Panc1 (cell line): Measurements from ENCODE around the gene XIRP2. TPM values are rescaled to one million over a fixed set of nuclear protein-coding genes. Genes with fewer than 3 reads are reported as not detected.

Source experiments
- ATAC-seq: fragments of 200-7000 bp; cut with Tn5 transposase; 2 replicates; pipeline ENCODE4 v1.9.1; 2020; ENCODE audit warnings: mild to moderate bottlenecking, moderate library complexity
- BruUV-seq: library from RNA; stranded (reverse); fragments of 400-500 nt; replicated peaks from 2 replicates; lab custom pipeline; 2021; lab: Mats Ljungman, UMichigan
- CTCF ChIA-PET: fragments of 300-600 bp; sonication (Branson Sonifier 250); formaldehyde crosslinking; loops from one replicate; lab custom pipeline; 2022; ENCODE audit warnings: antibody characterized with exemption; lab: Charles Lee
- POLR2A ChIA-PET: fragments of 300-600 bp; sonication (Branson Sonifier 250); formaldehyde crosslinking; loops from one replicate; lab custom pipeline; 2022; ENCODE audit warnings: antibody characterized with exemption; lab: Charles Lee
- DNase-seq: peaks from one replicate; pipeline ENCODE4 v3.0.0-alpha.2; 2010; ENCODE audit warnings: low read depth, low spot score
- H3K27ac ChIP-seq: 2 replicates; pipeline ENCODE4 v1.5.1; 2011; ENCODE audit warnings: mild to moderate bottlenecking, low read length, inconsistent platforms
- H3K27me3 ChIP-seq: fragments of 200-500 bp; sonication (Bioruptor generic); 2 replicates; pipeline ENCODE4 v1.6.0; 2014; ENCODE audit warnings: low read length, inconsistent platforms; ENCODE audit not compliant: control insufficient read depth, insufficient read depth
- H3K36me3 ChIP-seq: fragments of 200-500 bp; sonication (Bioruptor generic); 2 replicates; pipeline ENCODE4 v1.5.1; 2014; ENCODE audit warnings: inconsistent platforms, mild to moderate bottlenecking, low read length, moderate library complexity; ENCODE audit not compliant: control insufficient read depth, insufficient read depth
- H3K4me1 ChIP-seq: 2 replicates; pipeline ENCODE4 v1.5.1; 2011; ENCODE audit warnings: inconsistent platforms, mild to moderate bottlenecking, low read length, moderate library complexity; ENCODE audit not compliant: control insufficient read depth, insufficient read depth
- H3K4me3 ChIP-seq, 2 experiments: 2 replicates each; pipeline ENCODE4 v1.5.1; 2011 to 2012; ENCODE audit warnings: low read depth in 2 of 2, low read length in 2 of 2, mild to moderate bottlenecking in 2 of 2, inconsistent platforms in 1 of 2, moderate library complexity in 1 of 2
- H3K9me3 ChIP-seq: fragments of 200-500 bp; sonication (Bioruptor generic); 2 replicates; pipeline ENCODE4 v1.5.1; 2014; ENCODE audit warnings: low read depth, mild to moderate bottlenecking, inconsistent platforms, low read length, moderate library complexity; ENCODE audit not compliant: control insufficient read depth, insufficient read depth
- POLR2AphosphoS5 ChIP-seq: IDR thresholded peaks from 2 replicates; pipeline ENCODE4 v1.6.1; 2012; ENCODE audit warnings: mild to moderate bottlenecking, low read depth, low read length, moderate library complexity
- SIN3A ChIP-seq: IDR thresholded peaks from 2 replicates; pipeline ENCODE4 v1.6.1; 2012; ENCODE audit warnings: low read depth, mild to moderate bottlenecking, low read length, moderate library complexity, borderline replicate concordance; ENCODE audit not compliant: insufficient read depth
- TCF7L2 ChIP-seq: IDR thresholded peaks from 2 replicates; pipeline ENCODE4 v1.6.1; 2011; ENCODE audit warnings: mild to moderate bottlenecking, low read depth, low read length, inconsistent platforms
- in situ Hi-C: cut with HindIII; loops from 2 replicates; pipeline ENCODE4 v1.10.0; 2016; ENCODE audit warnings: low sequenced_read_pairs, low pct_unique_long_range_greater_than_20kb
- intact Hi-C: fragments of 100-400 bp; cut with micrococcal nuclease; formaldehyde crosslinking; loops from one replicate; pipeline ENCODE4 v1.10.0; 2022; ENCODE audit not compliant: unreplicated experiment
- total RNA-seq: library from RNA; stranded (reverse); gene quantifications from one replicate; pipeline ENCODE4 v1.2.1, GENCODE V29; 2021; ENCODE audit not compliant: unreplicated experiment
- TF ChIP-seq, protein P1 (sequence below): fragments of 450-650 bp; IDR thresholded peaks from 2 replicates; pipeline ENCODE4 v1.5.1; 2017; ENCODE audit warnings: mild to moderate bottlenecking
- TF ChIP-seq, protein P2 (sequence below), 2 experiments: IDR thresholded peaks; 2 replicates each; pipeline ENCODE4 v1.6.1; 2011 to 2012; ENCODE audit warnings: low read depth in 2 of 2, control low read depth in 1 of 2, low read length in 1 of 2, mild to moderate bottlenecking in 1 of 2, moderate library complexity in 1 of 2; ENCODE audit not compliant: insufficient read depth in 1 of 2

The XIRP2 gene
- total RNA-seq, 1 experiment from 2014 or later: not detected

DNA sequence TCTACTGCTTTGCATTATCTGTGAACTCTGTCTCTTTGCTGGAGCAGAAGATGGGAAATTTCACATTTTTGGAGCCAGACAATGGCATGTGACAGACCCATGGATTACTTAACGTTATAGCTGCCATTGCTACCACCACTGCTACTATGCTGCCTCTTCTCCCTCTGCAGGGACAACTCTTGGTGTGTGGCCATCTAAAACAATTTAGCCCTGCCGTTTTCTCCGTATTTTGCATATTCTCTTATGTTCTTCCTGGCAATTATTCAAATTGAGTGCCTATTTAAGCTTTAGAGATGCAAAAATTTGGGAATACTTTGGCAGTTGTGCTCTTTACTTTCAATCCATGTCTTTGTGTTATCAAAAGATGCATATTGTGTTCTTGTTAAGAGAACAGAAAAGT, 386.8 kb downstream of the XIRP2 start:
- no peak for DNase-seq
- no peak for ATAC-seq
- H3K9me3 ChIP-seq: no peaks in the 10 kb centered on the region
- BruUV-seq: no TSS peak
- in situ Hi-C loops: no loop called here
- H3K36me3 ChIP-seq: no peaks in the 10 kb centered on the region
- H3K4me1 ChIP-seq: no peaks in the 10 kb centered on the region
- H3K4me3 ChIP-seq: no peak overlapping the region
- intact Hi-C loops: no loop called here
- CTCF ChIA-PET: no interaction called here
- H3K27ac ChIP-seq: no peak overlapping the region
- POLR2A ChIA-PET: no interaction called here
- TF ChIP-seq, protein P1, sequence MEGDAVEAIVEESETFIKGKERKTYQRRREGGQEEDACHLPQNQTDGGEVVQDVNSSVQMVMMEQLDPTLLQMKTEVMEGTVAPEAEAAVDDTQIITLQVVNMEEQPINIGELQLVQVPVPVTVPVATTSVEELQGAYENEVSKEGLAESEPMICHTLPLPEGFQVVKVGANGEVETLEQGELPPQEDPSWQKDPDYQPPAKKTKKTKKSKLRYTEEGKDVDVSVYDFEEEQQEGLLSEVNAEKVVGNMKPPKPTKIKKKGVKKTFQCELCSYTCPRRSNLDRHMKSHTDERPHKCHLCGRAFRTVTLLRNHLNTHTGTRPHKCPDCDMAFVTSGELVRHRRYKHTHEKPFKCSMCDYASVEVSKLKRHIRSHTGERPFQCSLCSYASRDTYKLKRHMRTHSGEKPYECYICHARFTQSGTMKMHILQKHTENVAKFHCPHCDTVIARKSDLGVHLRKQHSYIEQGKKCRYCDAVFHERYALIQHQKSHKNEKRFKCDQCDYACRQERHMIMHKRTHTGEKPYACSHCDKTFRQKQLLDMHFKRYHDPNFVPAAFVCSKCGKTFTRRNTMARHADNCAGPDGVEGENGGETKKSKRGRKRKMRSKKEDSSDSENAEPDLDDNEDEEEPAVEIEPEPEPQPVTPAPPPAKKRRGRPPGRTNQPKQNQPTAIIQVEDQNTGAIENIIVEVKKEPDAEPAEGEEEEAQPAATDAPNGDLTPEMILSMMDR: no peak
- TF ChIP-seq TCF7L2 (no peak), SIN3A (no peak), POLR2AphosphoS5 (no peak)
- TF ChIP-seq, protein P2, sequence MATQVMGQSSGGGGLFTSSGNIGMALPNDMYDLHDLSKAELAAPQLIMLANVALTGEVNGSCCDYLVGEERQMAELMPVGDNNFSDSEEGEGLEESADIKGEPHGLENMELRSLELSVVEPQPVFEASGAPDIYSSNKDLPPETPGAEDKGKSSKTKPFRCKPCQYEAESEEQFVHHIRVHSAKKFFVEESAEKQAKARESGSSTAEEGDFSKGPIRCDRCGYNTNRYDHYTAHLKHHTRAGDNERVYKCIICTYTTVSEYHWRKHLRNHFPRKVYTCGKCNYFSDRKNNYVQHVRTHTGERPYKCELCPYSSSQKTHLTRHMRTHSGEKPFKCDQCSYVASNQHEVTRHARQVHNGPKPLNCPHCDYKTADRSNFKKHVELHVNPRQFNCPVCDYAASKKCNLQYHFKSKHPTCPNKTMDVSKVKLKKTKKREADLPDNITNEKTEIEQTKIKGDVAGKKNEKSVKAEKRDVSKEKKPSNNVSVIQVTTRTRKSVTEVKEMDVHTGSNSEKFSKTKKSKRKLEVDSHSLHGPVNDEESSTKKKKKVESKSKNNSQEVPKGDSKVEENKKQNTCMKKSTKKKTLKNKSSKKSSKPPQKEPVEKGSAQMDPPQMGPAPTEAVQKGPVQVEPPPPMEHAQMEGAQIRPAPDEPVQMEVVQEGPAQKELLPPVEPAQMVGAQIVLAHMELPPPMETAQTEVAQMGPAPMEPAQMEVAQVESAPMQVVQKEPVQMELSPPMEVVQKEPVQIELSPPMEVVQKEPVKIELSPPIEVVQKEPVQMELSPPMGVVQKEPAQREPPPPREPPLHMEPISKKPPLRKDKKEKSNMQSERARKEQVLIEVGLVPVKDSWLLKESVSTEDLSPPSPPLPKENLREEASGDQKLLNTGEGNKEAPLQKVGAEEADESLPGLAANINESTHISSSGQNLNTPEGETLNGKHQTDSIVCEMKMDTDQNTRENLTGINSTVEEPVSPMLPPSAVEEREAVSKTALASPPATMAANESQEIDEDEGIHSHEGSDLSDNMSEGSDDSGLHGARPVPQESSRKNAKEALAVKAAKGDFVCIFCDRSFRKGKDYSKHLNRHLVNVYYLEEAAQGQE (IDR thresholded peaks at IDR 0.05; ENCODE audit: insufficient read depth in 1 of 2, low read depth in 2 of 2, low read length in 1 of 2): no peak
- no peaks in the 10 kb centered on the region for H3K27me3 ChIP-seq

DNA sequence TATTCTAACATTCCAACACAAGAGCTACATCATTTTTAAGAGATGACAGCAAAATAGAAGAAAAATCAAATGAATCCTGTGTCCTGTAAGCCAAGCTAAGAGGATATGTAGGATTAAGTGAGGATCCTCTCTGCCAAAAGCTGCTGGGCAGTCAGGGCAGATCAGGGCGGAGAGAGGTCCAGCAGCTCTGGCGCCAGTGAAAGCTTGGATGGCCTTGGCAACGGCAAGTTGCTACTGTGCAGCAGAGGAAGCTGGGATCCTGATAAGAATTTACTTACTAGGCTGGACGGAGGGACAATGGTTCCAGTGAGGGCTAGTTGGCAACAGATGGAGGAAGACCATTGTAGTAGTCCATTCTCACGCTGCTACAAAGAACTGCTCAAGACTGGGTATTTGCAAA, 391.5 kb downstream of the XIRP2 start:
- intact Hi-C loops: no loop called here
- ChIA-PET POLR2A (no interaction called here), CTCF (no interaction called here)
- TF ChIP-seq SIN3A (no peak), TCF7L2 (no peak), POLR2AphosphoS5 (no peak)
- TF ChIP-seq, protein P2 (IDR thresholded peaks at IDR 0.05; ENCODE audit: insufficient read depth in 1 of 2, low read depth in 2 of 2, low read length in 1 of 2): no peak
- TF ChIP-seq, protein P1: no peak
- in situ Hi-C loops: no loop called here
- Histone ChIP-seq H3K4me1 (no peaks in the 10 kb centered on the region), H3K27ac (no peak overlapping the region), H3K27me3 (no peaks in the 10 kb centered on the region), H3K4me3 (no peak overlapping the region), H3K9me3 (no peaks in the 10 kb centered on the region), H3K36me3 (no peaks in the 10 kb centered on the region)
- DNase-seq (no peak), ATAC-seq (no peak)
- BruUV-seq: no TSS peak
